DND-41 (cell line): ENCODE data around the gene SLC1A2.

Experiments
- CTCF ChIP-seq: IDR thresholded peaks from 2 replicates; pipeline ENCODE4 v1.5.1; 2012; ENCODE audit warnings: borderline replicate concordance, low read length, moderate library complexity, mild to moderate bottlenecking; ENCODE audit not compliant: poor library complexity, severe bottlenecking; ENCODE audit errors: extremely low read depth
- EZH2 ChIP-seq: IDR thresholded peaks from 3 replicates; pipeline ENCODE4 v1.6.1; 2012; ENCODE audit warnings: borderline replicate concordance, low read depth, mild to moderate bottlenecking, moderate library complexity, low read length, inconsistent platforms; ENCODE audit not compliant: severe bottlenecking

DNA sequence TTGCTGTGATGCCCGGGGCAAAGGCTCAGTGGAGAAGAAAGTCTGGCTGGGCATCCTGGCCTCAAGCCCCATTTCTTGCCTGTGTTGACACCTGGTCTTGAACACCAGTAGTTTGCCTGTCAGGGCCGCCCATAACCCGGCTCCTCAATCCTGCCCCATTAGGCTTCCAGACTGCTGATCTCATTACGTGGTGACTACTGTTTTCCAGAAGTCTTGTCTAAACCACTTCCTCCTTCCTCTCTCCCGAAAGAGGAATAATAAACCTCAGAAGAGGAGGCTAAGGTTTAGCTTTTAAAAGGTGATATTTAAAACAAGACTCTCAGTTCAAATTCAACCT is 182.7 kb downstream of the SLC1A2 start:
- no peak for TF ChIP-seq CTCF
- TF ChIP-seq EZH2 = no peak
